ENCODE results near the gene LUC7L.

GRCh38 chr16:185691-186090, 43.6 kb downstream of the LUC7L start:
- TF ChIP-seq, protein P1, sequence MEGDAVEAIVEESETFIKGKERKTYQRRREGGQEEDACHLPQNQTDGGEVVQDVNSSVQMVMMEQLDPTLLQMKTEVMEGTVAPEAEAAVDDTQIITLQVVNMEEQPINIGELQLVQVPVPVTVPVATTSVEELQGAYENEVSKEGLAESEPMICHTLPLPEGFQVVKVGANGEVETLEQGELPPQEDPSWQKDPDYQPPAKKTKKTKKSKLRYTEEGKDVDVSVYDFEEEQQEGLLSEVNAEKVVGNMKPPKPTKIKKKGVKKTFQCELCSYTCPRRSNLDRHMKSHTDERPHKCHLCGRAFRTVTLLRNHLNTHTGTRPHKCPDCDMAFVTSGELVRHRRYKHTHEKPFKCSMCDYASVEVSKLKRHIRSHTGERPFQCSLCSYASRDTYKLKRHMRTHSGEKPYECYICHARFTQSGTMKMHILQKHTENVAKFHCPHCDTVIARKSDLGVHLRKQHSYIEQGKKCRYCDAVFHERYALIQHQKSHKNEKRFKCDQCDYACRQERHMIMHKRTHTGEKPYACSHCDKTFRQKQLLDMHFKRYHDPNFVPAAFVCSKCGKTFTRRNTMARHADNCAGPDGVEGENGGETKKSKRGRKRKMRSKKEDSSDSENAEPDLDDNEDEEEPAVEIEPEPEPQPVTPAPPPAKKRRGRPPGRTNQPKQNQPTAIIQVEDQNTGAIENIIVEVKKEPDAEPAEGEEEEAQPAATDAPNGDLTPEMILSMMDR (IDR thresholded peaks at IDR 0.05; ENCODE audit: low read length): no peak
- no peak for TF ChIP-seq EZH2 (IDR thresholded peaks at IDR 0.05; ENCODE audit: borderline replicate concordance, low read length)

Measured in OCI-LY1 (cell line).